ENCODE data around the gene IGSF21. TPM values are rescaled to one million over a fixed set of nuclear protein-coding genes. Genes with fewer than 3 reads are reported as not detected.
"Not testable (repeated sequence)": the region's sequence is repeated elsewhere in the genome, so short reads cannot be mapped to it uniquely, and the experiment has no call there.

Gene IGSF21
- total RNA-seq, 4 donors from 2014 or later, result 0.26 to 2.7 (median 0.88) TPM; not detected in 1

- no peaks in the 10 kb centered on the region for H3K4me1 ChIP-seq
- H3K9me3 ChIP-seq, result peaks cover 0 to 26% (median 21%) of the 10 kb centered on the region in 3 donors
- no peak for DNase-seq
- H3K27ac ChIP-seq, result no peak overlapping the region
- H3K27me3 ChIP-seq, result peaks cover 0 to 32% (median 0%) of the 10 kb centered on the region in 4 donors
- WGBS, 2 donors, result 55 to 73% methylated on average over 2 of the region's 2 CpGs
- H3K4me3 ChIP-seq, result no peak overlapping the region
- TF ChIP-seq CTCF (IDR thresholded peaks at IDR 0.05), result no peak
- no peak for TF ChIP-seq POLR2A (IDR thresholded peaks at IDR 0.05)
- intact Hi-C loops (cut with DNase I), result no loop called here
- no peaks in the 10 kb centered on the region for H3K36me3 ChIP-seq
These were observed 307.4 kb downstream of the IGSF21 start for GRCh38 chr1:18414872-18415447.

GRCh38 chr1:18415448-18416027 lies 307.9 kb downstream of the IGSF21 start:
- TF ChIP-seq CTCF (IDR thresholded peaks at IDR 0.05) (no peak), POLR2A (IDR thresholded peaks at IDR 0.05) (no peak)
- H3K36me3 ChIP-seq, result no peaks in the 10 kb centered on the region
- no peak overlapping the region for H3K27ac ChIP-seq
- intact Hi-C loops (cut with DNase I), result no loop called here
- DNase-seq, result no peak
- H3K9me3 ChIP-seq, result peaks cover 0 to 24% (median 21%) of the 10 kb centered on the region in 3 donors
- WGBS, 2 donors, result 49 to 52% methylated on average over 2 of the region's 2 CpGs
- no peaks in the 10 kb centered on the region for H3K4me1 ChIP-seq
- no peak overlapping the region for H3K4me3 ChIP-seq
- peaks cover 0 to 32% (median 0%) of the 10 kb centered on the region in 4 donors for H3K27me3 ChIP-seq

GRCh38 chr1:18416126-18416525 lies 308.5 kb downstream of the IGSF21 start:
- 68 to 79% methylated on average over 5 of the region's 5 CpGs for WGBS, 2 donors
- H3K27ac ChIP-seq; H3K4me3 ChIP-seq; H3K4me1 ChIP-seq; intact Hi-C loops (cut with DNase I); DNase-seq; H3K36me3 ChIP-seq: not testable (repeated sequence)
- peaks cover 0 to 19% (median 18%) of the 10 kb centered on the region in 3 donors for H3K9me3 ChIP-seq
- peaks cover 0 to 32% (median 0%) of the 10 kb centered on the region in 4 donors for H3K27me3 ChIP-seq

- no peak overlapping the region for H3K4me3 ChIP-seq
- no peaks in the 10 kb centered on the region for H3K36me3 ChIP-seq
- intact Hi-C loops (cut with DNase I), result no loop called here
- WGBS, 2 donors, result 35 to 47% methylated on average over 3 of the region's 3 CpGs
- peaks cover 0 to 36% (median 0%) of the 10 kb centered on the region in 4 donors for H3K27me3 ChIP-seq
- TF ChIP-seq POLR2A (IDR thresholded peaks at IDR 0.05), result no peak
- no peak for TF ChIP-seq CTCF (IDR thresholded peaks at IDR 0.05)
- H3K4me1 ChIP-seq, result no peaks in the 10 kb centered on the region
- no peak for DNase-seq
- no peak overlapping the region for H3K27ac ChIP-seq
- peaks cover 0 to 4% (median 4%) of the 10 kb centered on the region in 3 donors for H3K9me3 ChIP-seq
These were observed 310.0 kb downstream of the IGSF21 start for GRCh38 chr1:18417316-18418269.

- intact Hi-C loops (cut with DNase I), result no loop called here
- Histone ChIP-seq H3K4me1 (no peaks in the 10 kb centered on the region), H3K27ac (no peak overlapping the region), H3K9me3 (no peaks in the 10 kb centered on the region), H3K4me3 (no peak overlapping the region), H3K27me3 (peaks cover 0 to 21% (median 0%) of the 10 kb centered on the region in 4 donors), H3K36me3 (no peaks in the 10 kb centered on the region)
- no peak for DNase-seq
- TF ChIP-seq CTCF (IDR thresholded peaks at IDR 0.05) (no peak), POLR2A (IDR thresholded peaks at IDR 0.05) (no peak)
- 65 to 66% methylated on average over 6 of the region's 6 CpGs for WGBS, 2 donors
These were observed 311.7 kb downstream of the IGSF21 start for GRCh38 chr1:18419113-18419844.
